Measurements from ENCODE around the gene ST7. TPM values are rescaled to one million over a fixed set of nuclear protein-coding genes. Genes with fewer than 3 reads are reported as not detected.
A peak's percentile ranks its signal among the peaks of the same experiment; 100 is the strongest.

Gene ST7
- total RNA-seq, 3 donors from 2014 or later (not counting 1 experiment from before 2014, with no cell fraction given) = 9.8 to 15.7 (median 12.9) TPM

- H3K4me3 ChIP-seq (ENCODE audit: low read length) = no peak overlapping the region
- no peaks in the 10 kb centered on the region for H3K9me3 ChIP-seq (ENCODE audit: control insufficient read depth, insufficient read depth, low read length)
- Mint-ChIP-seq H3K9me3 (no peaks in the 10 kb centered on the region), H3K4me3 (no peak overlapping the region), H3K27ac (no peak overlapping the region), H3K27me3 (ENCODE audit: low read depth in 2 of 2) (no peaks in the 10 kb centered on the region), H3K36me3 (no peaks in the 10 kb centered on the region), H3K4me1 (no peaks in the 10 kb centered on the region)
- H3K27me3 ChIP-seq (ENCODE audit: control insufficient read depth, insufficient read depth, low read length) = no peaks in the 10 kb centered on the region
- no peak for DNase-seq
- H3K4me1 ChIP-seq (ENCODE audit: control insufficient read depth, insufficient read depth, low read length) = no peaks in the 10 kb centered on the region
- no peak for TF ChIP-seq CTCF (IDR thresholded peaks at IDR 0.05)
- no peak for ATAC-seq
- intact Hi-C loops (cut with micrococcal nuclease) = no loop called here
- H3K27ac ChIP-seq (ENCODE audit: low read length) = no peak overlapping the region
- no peaks in the 10 kb centered on the region for H3K36me3 ChIP-seq (ENCODE audit: control insufficient read depth, insufficient read depth, low read length)
Measured at GRCh38 chr7:117001283-117001682, 48.0 kb downstream of the ST7 start.

GRCh38 chr7:117004899-117005298 lies 51.6 kb downstream of the ST7 start:
- Mint-ChIP-seq H3K4me1 (peaks cover 10 to 18% of the 10 kb centered on the region in 2 donors), H3K27ac (no peak overlapping the region), H3K4me3 (no peak overlapping the region), H3K27me3 (ENCODE audit: low read depth in 2 of 2) (no peaks in the 10 kb centered on the region), H3K9me3 (no peaks in the 10 kb centered on the region), H3K36me3 (no peaks in the 10 kb centered on the region)
- no peak overlapping the region for H3K27ac ChIP-seq (ENCODE audit: low read length)
- H3K36me3 ChIP-seq (ENCODE audit: control insufficient read depth, insufficient read depth, low read length) = no peaks in the 10 kb centered on the region
- H3K9me3 ChIP-seq (ENCODE audit: control insufficient read depth, insufficient read depth, low read length) = no peaks in the 10 kb centered on the region
- H3K27me3 ChIP-seq (ENCODE audit: control insufficient read depth, insufficient read depth, low read length) = peaks cover 4% of the 10 kb centered on the region
- no peak for DNase-seq
- no peak overlapping the region for H3K4me3 ChIP-seq (ENCODE audit: low read length)
- 71% methylated on average over 1 of the region's 1 CpG for WGBS (ENCODE audit: insufficient coverage)
- ATAC-seq = no peak
- H3K4me1 ChIP-seq (ENCODE audit: control insufficient read depth, insufficient read depth, low read length) = peaks cover 3% of the 10 kb centered on the region
- TF ChIP-seq CTCF (IDR thresholded peaks at IDR 0.05) = no peak
- intact Hi-C loops (cut with micrococcal nuclease) = no loop called here

DNA sequence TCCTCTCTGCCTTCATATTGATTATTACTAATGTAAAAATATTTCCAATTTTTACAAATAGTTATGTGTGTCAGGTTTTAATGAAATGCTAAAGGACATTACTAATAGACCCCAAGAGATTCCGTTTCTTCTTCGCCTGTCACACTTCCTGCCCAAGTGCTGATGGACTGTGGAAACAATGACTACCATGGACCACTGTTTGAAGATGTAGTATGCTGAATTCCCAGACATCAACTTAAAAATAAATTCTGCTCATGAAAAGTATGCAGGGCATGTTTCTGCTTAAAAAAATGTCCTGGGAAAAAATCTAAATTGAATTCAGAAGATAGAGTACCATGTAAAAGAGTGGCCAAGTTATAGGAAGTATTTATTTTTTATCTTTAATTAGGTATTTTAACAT lies 52.1 kb downstream of the ST7 start:
- peaks cover 16 to 23% of the 10 kb centered on the region in 2 donors for H3K4me1 Mint-ChIP-seq
- no peaks in the 10 kb centered on the region for H3K9me3 Mint-ChIP-seq
- DNase-seq (no peak), ATAC-seq (no peak)
- WGBS (ENCODE audit: insufficient coverage) = no CpG with 5 or more reads among the region's 2 CpGs
- H3K4me3 Mint-ChIP-seq = no peak overlapping the region
- H3K36me3 Mint-ChIP-seq = no peaks in the 10 kb centered on the region
- H3K36me3 ChIP-seq (ENCODE audit: control insufficient read depth, insufficient read depth, low read length) = no peaks in the 10 kb centered on the region
- peaks cover 5% of the 10 kb centered on the region for H3K27me3 ChIP-seq (ENCODE audit: control insufficient read depth, insufficient read depth, low read length)
- intact Hi-C loops (cut with micrococcal nuclease) = no loop called here
- no peaks in the 10 kb centered on the region for H3K27me3 Mint-ChIP-seq (ENCODE audit: low read depth in 2 of 2)
- no peak for TF ChIP-seq CTCF (IDR thresholded peaks at IDR 0.05)
- H3K4me3 ChIP-seq (ENCODE audit: low read length) = no peak overlapping the region
- H3K27ac ChIP-seq (ENCODE audit: low read length) = no peak overlapping the region
- no peaks in the 10 kb centered on the region for H3K9me3 ChIP-seq (ENCODE audit: control insufficient read depth, insufficient read depth, low read length)
- H3K4me1 ChIP-seq (ENCODE audit: control insufficient read depth, insufficient read depth, low read length) = peaks cover 6% of the 10 kb centered on the region
- H3K27ac Mint-ChIP-seq = no peak overlapping the region

DNA sequence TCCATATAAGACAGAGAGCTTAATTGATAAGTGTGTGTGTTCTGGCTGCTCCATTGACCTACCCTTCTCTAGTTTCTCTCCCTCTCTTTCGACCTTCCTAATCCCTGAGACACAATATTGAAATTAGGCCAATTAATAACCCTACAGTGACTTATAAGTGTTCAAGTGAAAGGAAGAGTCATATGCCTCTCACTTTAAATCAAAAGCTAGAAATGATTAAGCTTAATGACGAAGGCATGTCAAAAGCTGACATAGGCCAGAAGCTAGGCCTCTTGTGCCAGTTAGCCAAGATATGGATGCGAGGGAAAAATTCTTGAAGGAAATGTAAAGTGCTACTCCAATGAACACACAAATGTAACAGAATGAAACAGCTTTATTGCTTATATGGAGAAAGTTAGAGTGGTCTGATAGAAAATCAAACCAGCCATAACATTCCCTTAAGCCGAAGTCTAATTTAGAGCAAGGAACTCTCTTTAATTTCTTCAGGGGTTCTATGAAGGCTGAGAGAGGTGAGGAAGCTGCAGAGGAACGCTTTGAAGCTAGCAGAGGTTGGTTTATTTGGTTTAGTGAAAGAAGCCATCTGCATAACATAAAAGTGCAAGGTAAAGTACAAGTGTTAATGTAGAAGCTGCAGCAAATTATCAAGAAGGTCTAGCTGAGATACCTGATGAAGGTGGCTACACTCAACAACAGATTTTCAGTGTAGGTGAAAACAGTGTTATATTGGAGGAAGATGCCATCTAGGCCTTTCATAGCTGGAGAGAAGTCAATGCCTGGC lies 53.8 kb downstream of the ST7 start:
- H3K4me3 ChIP-seq (ENCODE audit: low read length) = no peak overlapping the region
- Mint-ChIP-seq H3K9me3 (no peaks in the 10 kb centered on the region), H3K27me3 (ENCODE audit: low read depth in 2 of 2) (no peaks in the 10 kb centered on the region), H3K27ac (no peak overlapping the region), H3K4me3 (no peak overlapping the region), H3K4me1 (peaks cover 31 to 38% of the 10 kb centered on the region in 2 donors), H3K36me3 (no peaks in the 10 kb centered on the region)
- WGBS (ENCODE audit: insufficient coverage) = 81% methylated on average over 3 of the region's 5 CpGs
- H3K27me3 ChIP-seq (ENCODE audit: control insufficient read depth, insufficient read depth, low read length) = peaks cover 5% of the 10 kb centered on the region
- ATAC-seq (no peak), DNase-seq (peak in 1 of 2 donors; percentile 39)
- H3K27ac ChIP-seq (ENCODE audit: low read length) = no peak overlapping the region
- intact Hi-C loops (cut with micrococcal nuclease) = no loop called here
- H3K4me1 ChIP-seq (ENCODE audit: control insufficient read depth, insufficient read depth, low read length) = peaks cover 13% of the 10 kb centered on the region
- TF ChIP-seq CTCF (IDR thresholded peaks at IDR 0.05) = no peak
- H3K36me3 ChIP-seq (ENCODE audit: control insufficient read depth, insufficient read depth, low read length) = no peaks in the 10 kb centered on the region
- H3K9me3 ChIP-seq (ENCODE audit: control insufficient read depth, insufficient read depth, low read length) = no peaks in the 10 kb centered on the region

Data from natural killer cell (primary cell).